HG03060 (cell line): ENCODE results near the gene FAM83G.
"Not testable (repeated sequence)": the region's sequence is repeated elsewhere in the genome, so short reads cannot be mapped to it uniquely, and the experiment has no call there.

Source experiments
- ATAC-seq: cut with Tn5 transposase; IDR thresholded peaks from one replicate; pipeline ENCODE4 v1.9.1; 2021; ENCODE audit warnings: low read depth, moderate number of reproducible peaks; ENCODE audit not compliant: unreplicated experiment

The FAM83G gene, protein sequence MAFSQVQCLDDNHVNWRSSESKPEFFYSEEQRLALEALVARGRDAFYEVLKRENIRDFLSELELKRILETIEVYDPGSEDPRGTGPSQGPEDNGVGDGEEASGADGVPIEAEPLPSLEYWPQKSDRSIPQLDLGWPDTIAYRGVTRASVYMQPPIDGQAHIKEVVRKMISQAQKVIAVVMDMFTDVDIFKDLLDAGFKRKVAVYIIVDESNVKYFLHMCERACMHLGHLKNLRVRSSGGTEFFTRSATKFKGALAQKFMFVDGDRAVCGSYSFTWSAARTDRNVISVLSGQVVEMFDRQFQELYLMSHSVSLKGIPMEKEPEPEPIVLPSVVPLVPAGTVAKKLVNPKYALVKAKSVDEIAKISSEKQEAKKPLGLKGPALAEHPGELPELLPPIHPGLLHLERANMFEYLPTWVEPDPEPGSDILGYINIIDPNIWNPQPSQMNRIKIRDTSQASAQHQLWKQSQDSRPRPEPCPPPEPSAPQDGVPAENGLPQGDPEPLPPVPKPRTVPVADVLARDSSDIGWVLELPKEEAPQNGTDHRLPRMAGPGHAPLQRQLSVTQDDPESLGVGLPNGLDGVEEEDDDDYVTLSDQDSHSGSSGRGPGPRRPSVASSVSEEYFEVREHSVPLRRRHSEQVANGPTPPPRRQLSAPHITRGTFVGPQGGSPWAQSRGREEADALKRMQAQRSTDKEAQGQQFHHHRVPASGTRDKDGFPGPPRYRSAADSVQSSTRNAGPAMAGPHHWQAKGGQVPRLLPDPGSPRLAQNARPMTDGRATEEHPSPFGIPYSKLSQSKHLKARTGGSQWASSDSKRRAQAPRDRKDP

GRCh38 chr17:19004421-19005136 is at the start of gene FAM83G:
Gene FAM83G (minus strand): TSS chr17:19004764. CDS start chr17:19004041, 723 bp downstream.
- ATAC-seq = peak; percentile 46

GRCh38 chr17:19048826-19049225 is 44.3 kb upstream of the FAM83G start:
- not testable (repeated sequence) for ATAC-seq

- ATAC-seq = not testable (repeated sequence)
Measured at GRCh38 chr17:19047510-19047909, 42.9 kb upstream of the FAM83G start.

GRCh38 chr17:19046782-19047375 is 42.3 kb upstream of the FAM83G start, which contains the start of gene GRAP:
Gene GRAP (minus strand): TSS chr17:19046957. CDS start chr17:19046926, 31 bp downstream.
- ATAC-seq = not testable (repeated sequence)

GRCh38 chr17:19044643-19045042 is 40.1 kb upstream of the FAM83G start:
- ATAC-seq = not testable (repeated sequence)

DNA sequence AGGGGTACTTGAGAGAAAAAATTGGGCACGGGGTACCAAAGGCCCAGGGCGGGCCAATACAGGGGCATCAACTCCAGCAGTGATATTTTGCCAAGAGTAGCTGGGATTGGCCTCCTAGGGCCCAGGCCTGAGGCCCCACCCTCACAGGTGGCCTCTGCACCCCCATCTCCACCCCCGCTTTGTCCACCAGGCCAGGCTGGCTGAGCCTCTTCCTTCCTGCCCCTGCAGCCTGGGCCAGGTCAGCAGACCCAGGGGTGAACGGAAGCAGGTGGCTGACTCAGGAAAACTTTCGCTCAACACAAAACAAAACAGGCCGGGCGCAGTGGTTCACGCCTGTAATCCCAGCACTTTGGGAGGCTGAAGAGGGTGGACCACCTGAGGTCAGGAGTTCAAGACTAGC is 38.5 kb upstream of the FAM83G start:
- not testable (repeated sequence) for ATAC-seq

- not testable (repeated sequence) for ATAC-seq
Measured at GRCh38 chr17:19042369-19042768, 37.8 kb upstream of the FAM83G start.

GRCh38 chr17:19041871-19042270 is 37.3 kb upstream of the FAM83G start:
- not testable (repeated sequence) for ATAC-seq

DNA sequence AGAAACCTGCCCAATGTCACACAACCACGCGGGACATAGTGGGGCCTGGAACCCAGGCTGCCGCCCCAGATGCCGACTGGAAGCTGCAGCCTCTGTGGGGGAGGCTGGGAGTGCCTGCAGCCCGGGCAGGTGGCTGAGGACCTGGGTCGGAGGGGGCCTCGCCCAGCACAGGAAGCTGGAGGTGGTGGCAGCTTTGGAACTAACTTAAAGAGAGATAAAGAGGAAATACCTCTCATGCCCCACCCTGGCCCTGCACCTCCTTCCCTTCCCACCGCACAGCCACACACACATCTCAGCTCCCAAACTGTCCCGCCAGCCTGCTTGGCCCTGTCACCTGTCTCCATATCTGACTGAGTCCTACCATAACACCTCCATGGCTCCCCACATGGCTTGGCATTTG is 35.8 kb upstream of the FAM83G start:
- ATAC-seq = not testable (repeated sequence)

- not testable (repeated sequence) for ATAC-seq
Measured at GRCh38 chr17:19038730-19039129, 34.2 kb upstream of the FAM83G start.

GRCh38 chr17:19038007-19038406 is 33.4 kb upstream of the FAM83G start:
- ATAC-seq = not testable (repeated sequence)

- ATAC-seq = not testable (repeated sequence)
Measured at GRCh38 chr17:19037547-19037946, 33.0 kb upstream of the FAM83G start.

DNA sequence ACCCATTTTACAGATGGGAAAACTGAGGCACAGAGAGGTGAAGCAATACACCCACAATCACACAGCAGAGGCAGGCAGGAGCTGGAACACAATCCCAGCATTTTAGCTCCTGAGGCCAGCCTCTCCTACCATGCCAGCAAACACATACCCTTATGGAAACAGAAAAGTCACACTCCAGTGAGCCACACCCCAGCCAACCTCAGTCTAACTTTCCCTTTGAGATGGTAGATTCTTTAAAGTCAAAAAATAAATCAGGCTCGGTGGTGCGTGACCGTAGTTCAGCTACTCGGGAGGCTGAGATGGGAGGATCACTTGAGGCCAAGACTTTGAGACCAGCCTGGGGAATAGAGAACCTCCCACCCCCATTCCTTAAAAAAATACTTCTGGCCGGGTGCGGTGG is 31.6 kb upstream of the FAM83G start:
- ATAC-seq = peak; percentile 26

GRCh38 chr17:19032377-19032988 is 27.9 kb upstream of the FAM83G start:
- not testable (repeated sequence) for ATAC-seq

DNA sequence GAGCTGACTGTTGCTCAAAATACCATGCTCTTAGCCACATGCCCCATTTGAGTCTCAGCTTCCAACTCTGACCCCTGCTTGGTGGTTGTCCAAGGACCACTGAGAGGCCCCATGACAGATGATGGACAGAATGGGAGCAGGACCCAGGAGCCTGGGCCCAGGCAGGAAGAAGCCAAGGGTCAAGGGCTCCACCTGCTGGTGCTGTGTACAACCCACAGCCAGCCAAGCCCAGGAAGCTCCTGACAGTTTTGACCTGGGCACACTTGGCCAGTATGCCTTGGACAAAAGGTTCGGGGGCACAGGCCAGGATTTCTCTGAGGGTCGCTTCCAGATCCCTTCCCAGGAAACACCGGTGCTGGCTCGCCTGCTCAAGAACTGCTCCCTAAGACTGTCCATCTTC is 27.2 kb upstream of the FAM83G start:
- not testable (repeated sequence) for ATAC-seq

DNA sequence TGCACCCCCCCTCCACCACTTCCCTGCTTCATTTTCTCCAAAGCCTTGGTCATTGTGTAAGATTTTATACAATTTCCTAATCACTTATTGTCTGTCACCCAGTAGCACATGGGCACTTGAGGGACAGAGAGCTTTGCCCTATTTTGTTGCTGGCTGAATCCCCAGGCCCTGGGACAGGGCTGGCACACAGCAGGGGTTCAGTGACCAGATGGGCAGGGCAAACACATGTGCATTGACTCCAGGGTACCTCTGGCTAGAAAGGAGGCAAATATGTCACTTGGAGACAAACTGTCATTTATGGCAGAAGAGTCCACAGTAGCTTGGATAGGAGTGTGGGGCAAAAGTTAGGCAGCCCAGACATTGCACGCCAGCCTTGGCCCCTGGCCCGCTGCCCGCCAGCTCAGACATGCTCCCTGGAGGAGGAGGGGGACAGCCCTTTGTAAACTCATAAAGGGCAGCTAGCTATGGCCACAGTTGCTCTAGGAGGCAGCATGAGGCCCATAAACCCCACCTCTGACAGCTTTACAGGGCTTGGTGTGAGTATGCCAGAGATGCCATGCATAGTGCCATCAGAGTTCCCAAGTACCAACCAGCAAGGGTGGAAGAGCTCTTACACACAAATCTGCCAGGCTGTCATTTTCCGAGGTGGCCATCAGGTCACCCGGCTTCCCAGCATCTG is 26.3 kb upstream of the FAM83G start:
- ATAC-seq = not testable (repeated sequence)

DNA sequence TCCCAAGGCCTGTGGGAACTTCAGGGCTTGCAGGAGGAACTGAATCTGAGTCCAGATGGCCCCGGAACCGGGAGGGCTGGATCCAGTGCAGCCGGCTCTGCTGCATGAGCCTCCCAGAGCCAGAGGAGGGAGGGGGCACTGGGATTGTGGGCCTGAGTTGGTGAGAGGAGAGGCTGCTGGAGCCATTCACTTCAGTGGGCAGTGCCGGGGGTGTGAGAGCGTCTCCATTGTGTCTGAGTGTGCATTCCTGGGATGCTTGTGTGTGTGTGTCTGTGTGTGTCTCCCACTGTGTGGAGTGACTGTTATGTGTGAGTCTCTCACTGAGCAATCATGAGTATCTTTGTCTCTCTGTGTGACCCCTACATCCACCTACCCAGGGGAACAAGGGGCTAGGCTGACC is 25.2 kb upstream of the FAM83G start:
- not testable (repeated sequence) for ATAC-seq

DNA sequence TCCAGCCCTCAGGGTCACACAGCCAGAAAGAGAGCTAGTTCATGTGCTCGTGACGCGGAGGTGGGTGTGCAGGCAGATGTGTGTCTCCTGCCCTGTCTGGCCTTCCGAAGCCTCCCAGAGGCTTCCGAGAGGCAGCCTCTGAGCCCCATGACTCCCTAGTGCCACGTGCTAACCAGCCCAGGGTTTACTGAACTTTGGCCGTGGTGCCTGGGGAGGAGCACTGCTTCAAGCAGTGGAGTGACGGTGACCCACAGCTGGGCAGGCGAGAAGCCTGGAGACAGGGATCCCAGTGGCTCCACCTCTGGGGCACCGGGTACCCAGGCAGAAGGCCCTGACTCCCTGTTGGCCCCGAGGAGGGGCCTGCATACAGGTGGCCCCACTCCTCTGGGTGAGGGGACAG is 24.1 kb upstream of the FAM83G start:
- not testable (repeated sequence) for ATAC-seq
